Caco-2 (cell line): Measurements from ENCODE around the gene LOX. TPM values are rescaled to one million over a fixed set of nuclear protein-coding genes. Genes with fewer than 3 reads are reported as not detected.

ENCODE experiments used
- BruUV-seq: library from RNA; stranded (reverse); fragments of 400-500 nt; replicated peaks from 2 replicates; lab custom pipeline; 2021; lab: Mats Ljungman, UMichigan
- CTCF ChIA-PET: fragments of 300-600 bp; sonication (Branson Sonifier 250); formaldehyde crosslinking; loops from one replicate; lab custom pipeline; 2022; ENCODE audit warnings: antibody characterized with exemption; lab: Charles Lee
- POLR2A ChIA-PET: fragments of 300-600 bp; sonication (Branson Sonifier 250); formaldehyde crosslinking; loops from one replicate; lab custom pipeline; 2022; ENCODE audit warnings: antibody characterized with exemption; lab: Charles Lee
- DNase-seq, 2 experiments: peaks; one replicate each; pipeline versions ENCODE4 v3.0.0 to v3.0.0-alpha.2; 2020 to 2022
- H3K27me3 ChIP-seq: replicated peaks from 2 replicates; pipeline ENCODE4 v1.6.0; 2011; ENCODE audit warnings: low read length; ENCODE audit not compliant: control insufficient read depth, insufficient read depth
- H3K36me3 ChIP-seq: 2 replicates; pipeline ENCODE4 v1.5.1; 2011; ENCODE audit warnings: low read length; ENCODE audit not compliant: control insufficient read depth, insufficient read depth
- H3K4me1 ChIP-seq: fragments of 250-450 bp; sonication (Bioruptor Pico); 2 replicates; pipeline ENCODE4 v1.5.1; 2020; ENCODE audit warnings: mild to moderate bottlenecking
- H3K4me3 ChIP-seq: 2 replicates; pipeline ENCODE4 v1.5.1; 2011; ENCODE audit warnings: low read depth, mild to moderate bottlenecking, control low read depth, low read length
- H3K9me3 ChIP-seq: fragments of 250-450 bp; sonication (Bioruptor Pico); 2 replicates; pipeline ENCODE4 v1.5.1; 2020; ENCODE audit warnings: mild to moderate bottlenecking, moderate library complexity
- H3K27ac Mint-ChIP-seq: one replicate; pipeline ENCODE4 v1.8.0; 2022; ENCODE audit warnings: mixed read lengths; ENCODE audit not compliant: unreplicated experiment
- H3K27me3 Mint-ChIP-seq: one replicate; pipeline ENCODE4 v1.8.0; 2022; ENCODE audit warnings: mixed read lengths; ENCODE audit not compliant: insufficient read depth, unreplicated experiment
- H3K36me3 Mint-ChIP-seq: one replicate; pipeline ENCODE4 v1.8.0; 2022; ENCODE audit warnings: mild to moderate bottlenecking, mixed read lengths; ENCODE audit not compliant: insufficient read depth, unreplicated experiment
- H3K4me1 Mint-ChIP-seq: one replicate; pipeline ENCODE4 v1.8.0; 2022; ENCODE audit warnings: low read depth, mixed read lengths; ENCODE audit not compliant: unreplicated experiment
- H3K4me3 Mint-ChIP-seq: one replicate; pipeline ENCODE4 v1.8.0; 2022; ENCODE audit warnings: mild to moderate bottlenecking, moderate library complexity, mixed read lengths; ENCODE audit not compliant: unreplicated experiment
- H3K9me3 Mint-ChIP-seq: one replicate; pipeline ENCODE4 v1.8.0; 2022; ENCODE audit warnings: mixed read lengths; ENCODE audit not compliant: unreplicated experiment
- CTCF ChIP-seq, 2 experiments: fragments of 200-600 bp in 1 of 2; IDR thresholded peaks; 1 replicate in 1 of 2; 2 replicates in 1 of 2; pipeline versions ENCODE4 v1.5.1 to v1.8.0; 2011 to 2022; ENCODE audit warnings: antibody characterized with exemption in 1 of 2, control low read depth in 1 of 2, inconsistent platforms in 1 of 2, low read depth in 1 of 2, low read length in 1 of 2, mild to moderate bottlenecking in 1 of 2, moderate library complexity in 1 of 2; ENCODE audit not compliant: insufficient read depth in 1 of 2, severe bottlenecking in 1 of 2, unreplicated experiment in 1 of 2
- intact Hi-C: fragments of 100-400 bp; cut with micrococcal nuclease; formaldehyde crosslinking; loops from one replicate; pipeline ENCODE4 v1.10.0; 2022; ENCODE audit not compliant: unreplicated experiment
- total RNA-seq: library from RNA; stranded (reverse); gene quantifications from 2 replicates; pipeline ENCODE4 v1.2.3, GENCODE V29; 2022

Gene LOX
- total RNA-seq, 1 experiment from 2014 or later = 4.9 TPM

GRCh38 chr5:122076669-122077365 lies 1.2 kb downstream of the LOX start:
- peak; percentile 89 to 93 for TF ChIP-seq CTCF (IDR thresholded peaks at IDR 0.05; ENCODE audit: insufficient read depth in 1 of 2, low read depth in 1 of 2, low read length in 1 of 2, severe bottlenecking in 1 of 2, unreplicated experiment in 1 of 2)
- H3K36me3 ChIP-seq = no peaks in the 10 kb centered on the region
- H3K27me3 Mint-ChIP-seq = no peaks in the 10 kb centered on the region
- peaks cover 7% of the 10 kb centered on the region for H3K36me3 Mint-ChIP-seq
- peak overlapping the region; percentile 91 for H3K4me3 Mint-ChIP-seq
- ChIA-PET CTCF (interaction anchor here (0.5 to 3.2 kb wide), 14 partner anchors 8 to 572 kb away, joined by 3 to 48 read pairs (median 4); partner anchors contain the start of gene SRFBP1), POLR2A (interaction anchor here (0.6 kb wide), 2 partner anchors 24 to 41 kb away, joined by 3 read pairs; no protein-coding TSS in a partner anchor)
- no peaks in the 10 kb centered on the region for H3K9me3 ChIP-seq
- H3K27me3 ChIP-seq = no peaks in the 10 kb centered on the region; the same call in 1 of the 2 replicates
- peak; percentile 88 to 91 for DNase-seq
- no peaks in the 10 kb centered on the region for H3K9me3 Mint-ChIP-seq
- intact Hi-C loops = loop anchor here (1.0 to 10.0 kb wide), 6 partner anchors 41 to 202 kb away; partner anchors contain the start of gene SRFBP1
- 0 out of 2 replicates have a peak, but pooled peaks cover 6% of the 10 kb centered on the region for H3K4me1 ChIP-seq
- peak overlapping the region; percentile 55 for H3K4me3 ChIP-seq
- peak overlapping the region; percentile 57 for H3K27ac Mint-ChIP-seq
- H3K4me1 Mint-ChIP-seq = peaks cover 7% of the 10 kb centered on the region
- TSS peak; percentile 32 for BruUV-seq

GRCh38 chr5:122076050-122076461 lies 2.0 kb downstream of the LOX start:
- no TSS peak for BruUV-seq
- POLR2A ChIA-PET = no interaction called here
- H3K4me3 ChIP-seq = peak overlapping the region; percentile 55

More at GRCh38 chr5:122076050-122076461, 2.0 kb downstream of the LOX start:
- Mint-ChIP-seq H3K4me3 (no peak overlapping the region), H3K27me3 (no peaks in the 10 kb centered on the region), H3K4me1 (peaks cover 7% of the 10 kb centered on the region), H3K36me3 (peaks cover 7% of the 10 kb centered on the region), H3K9me3 (no peaks in the 10 kb centered on the region), H3K27ac (no peak overlapping the region)
- Histone ChIP-seq H3K4me1 (0 out of 2 replicates have a peak, but pooled peaks cover 9% of the 10 kb centered on the region), H3K9me3 (no peaks in the 10 kb centered on the region), H3K36me3 (no peaks in the 10 kb centered on the region), H3K27me3 (no peaks in the 10 kb centered on the region; the same call in 1 of the 2 replicates)
- intact Hi-C loops = loop anchor here (1.0 to 10.0 kb wide), 6 partner anchors 40 to 201 kb away; partner anchors contain the start of gene SRFBP1
- peak in 1 of 2 experiments; percentile 22 for TF ChIP-seq CTCF (IDR thresholded peaks at IDR 0.05; ENCODE audit: insufficient read depth in 1 of 2, low read depth in 1 of 2, low read length in 1 of 2, severe bottlenecking in 1 of 2, unreplicated experiment in 1 of 2)
- CTCF ChIA-PET = interaction anchor here (0.5 to 3.2 kb wide), 13 partner anchors 9 to 572 kb away, joined by 3 to 48 read pairs (median 3); partner anchors contain the start of gene SRFBP1
- no peak for DNase-seq
